M059J (cell line): ENCODE measurements around the gene CFAP73. TPM values are rescaled to one million over a fixed set of nuclear protein-coding genes. Genes with fewer than 3 reads are reported as not detected.

Source experiments
- total RNA-seq: library from RNA; depleted of rRNA; stranded (reverse); fragments of >200 nt; shearing (Covaris generic); gene quantifications from 2 replicates; pipeline ENCODE4 v1.2.3, GENCODE V29; 2014; rRNA removed

Gene CFAP73
- total RNA-seq, 1 experiment from 2014 or later: not detected

Other genes starting within 250 kb of the CFAP73 start
- 490 and 506 TPM in 2 replicates for gene OAS1, start 242.8 kb upstream of the CFAP73 start, total RNA-seq
- 238 and 375 TPM in 2 replicates for gene OAS3, start 211.2 kb upstream of the CFAP73 start, total RNA-seq
- gene OAS2, start 171.2 kb upstream of the CFAP73 start, total RNA-seq: 275 and 362 TPM in 2 replicates
- gene DTX1, start 93.0 kb upstream of the CFAP73 start, total RNA-seq: not detected in 2 replicates
- not detected in 2 replicates for gene RASAL1, start 14.0 kb upstream of the CFAP73 start, total RNA-seq
- gene DDX54, start 35.8 kb downstream of the CFAP73 start, total RNA-seq: 21.3 and 43.1 TPM in 2 replicates
- 28.8 and 47.2 TPM in 2 replicates for gene RITA1, start 36.0 kb downstream of the CFAP73 start, total RNA-seq
- 7.7 and 13.5 TPM in 2 replicates for gene TPCN1, start 71.7 kb downstream of the CFAP73 start, total RNA-seq
- 8.0 and 12.8 TPM in 2 replicates for gene SLC8B1, start 185.4 kb downstream of the CFAP73 start, total RNA-seq
- gene PLBD2, start 208.9 kb downstream of the CFAP73 start, total RNA-seq: 14.3 and 22.8 TPM in 2 replicates